Upper lobe of left lung (tissue), 6 donors: Measurements from ENCODE around the gene PSAPL1. TPM values are rescaled to one million over a fixed set of nuclear protein-coding genes. Genes with fewer than 3 reads are reported as not detected.

Experiments
- ATAC-seq, 2 donors: fragments of 200-7000 bp; cut with Tn5 transposase; one replicate each; pipeline ENCODE4 v1.9.1; 2022; ENCODE audit warnings: mild to moderate bottlenecking in 2 of 2, moderate library complexity in 2 of 2; ENCODE audit not compliant: low FRiP score in 2 of 2
- DNase-seq, 2 donors: peaks; one replicate each; pipeline ENCODE4 v3.0.0-alpha.2; 2019 to 2020
- H3K27ac ChIP-seq, 4 donors: fragments of 200-600 bp; sonication (generic); one replicate each; pipeline ENCODE4 v1.5.1; 2016 to 2019
- H3K27me3 ChIP-seq, 4 donors: fragments of 200-600 bp; sonication (generic); one replicate each; pipeline ENCODE4 v1.5.1; 2017 to 2019
- H3K36me3 ChIP-seq, 4 donors: fragments of 200-600 bp; sonication (generic); one replicate each; pipeline ENCODE4 v1.5.1; 2016 to 2019
- H3K4me1 ChIP-seq, 4 donors: fragments of 200-600 bp; sonication (generic); one replicate each; pipeline ENCODE4 v1.5.1; 2018 to 2019
- H3K4me3 ChIP-seq, 4 donors: fragments of 200-600 bp; sonication (generic); one replicate each; pipeline ENCODE4 v1.5.1; 2017 to 2019; ENCODE audit warnings: mild to moderate bottlenecking in 2 of 4, moderate library complexity in 1 of 4
- H3K9me3 ChIP-seq, 4 donors: fragments of 200-600 bp; sonication (generic); one replicate each; pipeline ENCODE4 v1.5.1; 2018 to 2019
- CTCF ChIP-seq, 6 experiments: fragments of 450-650 bp in 4 of 6; fragments of 200-600 bp in 2 of 6; sonication (generic) in 2 of 6; IDR thresholded peaks; one replicate each; pipeline ENCODE4 v1.5.1; 2016 to 2019; ENCODE audit warnings: antibody characterized with exemption in 6 of 6
- EP300 ChIP-seq, 4 donors: sonication (generic); formaldehyde crosslinking; IDR thresholded peaks; one replicate each; pipeline ENCODE4 v1.5.1; 2017; ENCODE audit warnings: antibody characterized with exemption in 4 of 4, control low read depth in 2 of 4
- POLR2A ChIP-seq, 4 donors: fragments of 450-650 bp; IDR thresholded peaks; one replicate each; pipeline ENCODE4 v1.5.1; 2016 to 2017; ENCODE audit warnings: antibody characterized with exemption in 4 of 4, mild to moderate bottlenecking in 2 of 4
- POLR2AphosphoS5 ChIP-seq, 2 donors: sonication (generic); formaldehyde crosslinking; IDR thresholded peaks; one replicate each; pipeline ENCODE4 v1.5.1; 2017; ENCODE audit warnings: antibody characterized with exemption in 2 of 2
- WGBS, 2 donors: methylation state at CpG; one replicate each; pipeline ENCODE4 v1.1.5; 2017 to 2018; 5-methylcytosine and 5-hydroxymethylcytosine counted together
- total RNA-seq, 6 donors: library from RNA; depleted of rRNA in 4 of 6; stranded (reverse); fragments of >200 nt in 4 of 6; gene quantifications; one replicate each; pipeline versions ENCODE4 v1.1.0 to v1.2.1, GENCODE V29; 2016 to 2021
- donor health status: DM: no; HTN: no; CAD: no; lungs with moderate emphysema.
- donor health status: DM: no; HTN: yes; CAD: no; lungs with severe emphysema.

Gene PSAPL1
- total RNA-seq, 6 donors from 2014 or later: 0.20 to 0.61 (median 0.31) TPM; not detected in 3

GRCh38 chr4:7417639-7418038 is 17.1 kb downstream of the PSAPL1 start:
- H3K36me3 ChIP-seq: no peaks in the 10 kb centered on the region
- WGBS, 2 donors: 88 to 100% methylated on average over 2 to 9 of the region's 9 CpGs
- H3K27ac ChIP-seq: no peak overlapping the region
- H3K27me3 ChIP-seq: no peaks in the 10 kb centered on the region
- peak in 1 of 2 donors; percentile 10 for DNase-seq
- TF ChIP-seq EP300 (IDR thresholded peaks at IDR 0.05) (no peak), POLR2A (IDR thresholded peaks at IDR 0.05) (no peak), CTCF (IDR thresholded peaks at IDR 0.05) (no peak), POLR2AphosphoS5 (IDR thresholded peaks at IDR 0.05) (no peak)
- H3K9me3 ChIP-seq: no peaks in the 10 kb centered on the region
- ATAC-seq: no peak
- H3K4me3 ChIP-seq: no peak overlapping the region
- peaks cover 0 to 8% (median 0%) of the 10 kb centered on the region in 4 donors for H3K4me1 ChIP-seq

- peak in 1 of 2 donors; percentile 8 for DNase-seq
- Histone ChIP-seq H3K4me3 (no peak overlapping the region), H3K4me1 (peaks cover 0 to 8% (median 0%) of the 10 kb centered on the region in 4 donors), H3K27me3 (no peaks in the 10 kb centered on the region), H3K27ac (no peak overlapping the region), H3K9me3 (no peaks in the 10 kb centered on the region), H3K36me3 (no peaks in the 10 kb centered on the region)
- ATAC-seq: no peak
- WGBS, 2 donors: 84 to 85% methylated on average over 13 to 14 of the region's 14 CpGs
- TF ChIP-seq EP300 (IDR thresholded peaks at IDR 0.05) (no peak), CTCF (IDR thresholded peaks at IDR 0.05) (no peak), POLR2A (IDR thresholded peaks at IDR 0.05) (no peak), POLR2AphosphoS5 (IDR thresholded peaks at IDR 0.05) (no peak)
Measured at GRCh38 chr4:7416745-7417432, 17.8 kb downstream of the PSAPL1 start.

- no peak for ATAC-seq
- no peaks in the 10 kb centered on the region for H3K27me3 ChIP-seq
- H3K9me3 ChIP-seq: no peaks in the 10 kb centered on the region
- peaks cover 0 to 8% (median 0%) of the 10 kb centered on the region in 4 donors for H3K4me1 ChIP-seq
- no peak overlapping the region for H3K4me3 ChIP-seq
- 82 to 89% methylated on average over 16 of the region's 16 CpGs for WGBS, 2 donors
- no peaks in the 10 kb centered on the region for H3K36me3 ChIP-seq
- peak in 1 of 2 donors; percentile 8 for DNase-seq
- no peak for TF ChIP-seq EP300 (IDR thresholded peaks at IDR 0.05)
- no peak for TF ChIP-seq CTCF (IDR thresholded peaks at IDR 0.05)
- TF ChIP-seq POLR2A (IDR thresholded peaks at IDR 0.05): no peak
- no peak for TF ChIP-seq POLR2AphosphoS5 (IDR thresholded peaks at IDR 0.05)
- no peak overlapping the region for H3K27ac ChIP-seq
Measured at GRCh38 chr4:7415927-7416686, 18.6 kb downstream of the PSAPL1 start.

GRCh38 chr4:7414736-7415510 is 19.8 kb downstream of the PSAPL1 start:
- 50% methylated on average over 12 of the region's 12 CpGs for WGBS, 2 donors
- Histone ChIP-seq H3K9me3 (no peaks in the 10 kb centered on the region), H3K36me3 (no peaks in the 10 kb centered on the region), H3K27ac (no peak overlapping the region), H3K27me3 (no peaks in the 10 kb centered on the region), H3K4me1 (no peaks in the 10 kb centered on the region), H3K4me3 (no peak overlapping the region)
- DNase-seq (peak in 1 of 2 donors; percentile 6), ATAC-seq (no peak)
- TF ChIP-seq POLR2AphosphoS5 (IDR thresholded peaks at IDR 0.05): no peak
- TF ChIP-seq EP300 (IDR thresholded peaks at IDR 0.05): no peak
- TF ChIP-seq POLR2A (IDR thresholded peaks at IDR 0.05): no peak
- no peak for TF ChIP-seq CTCF (IDR thresholded peaks at IDR 0.05)
